ENCODE measurements around the gene ARHGAP11B.
"Not testable (repeated sequence)": the region's sequence is repeated elsewhere in the genome, so short reads cannot be mapped to it uniquely, and the experiment has no call there.

ARHGAP11B gene

GRCh38 chr15:30625436-30626193, at the start of gene ARHGAP11B:
TSS of gene ARHGAP11B (plus strand) at chr15:30626128.
- peak; percentile 96 for DNase-seq (ENCODE audit: extremely low spot score in 2 of 2)
- H3K4me1 ChIP-seq; H3K27me3 ChIP-seq; intact Hi-C loops (cut with DNase I); H3K9me3 ChIP-seq; H3K36me3 ChIP-seq: not testable (repeated sequence)
- TF ChIP-seq POLR2AphosphoS5 (IDR thresholded peaks at IDR 0.05; ENCODE audit: insufficient read depth in 1 of 2, low read depth in 1 of 2) = peak in 1 of 2 donors; percentile 88
- Histone ChIP-seq H3K4me3 (peak within 1 kb of the TSS; percentile 50 to 60), H3K27ac (peak within 1 kb of the TSS; percentile 85)

DNA sequence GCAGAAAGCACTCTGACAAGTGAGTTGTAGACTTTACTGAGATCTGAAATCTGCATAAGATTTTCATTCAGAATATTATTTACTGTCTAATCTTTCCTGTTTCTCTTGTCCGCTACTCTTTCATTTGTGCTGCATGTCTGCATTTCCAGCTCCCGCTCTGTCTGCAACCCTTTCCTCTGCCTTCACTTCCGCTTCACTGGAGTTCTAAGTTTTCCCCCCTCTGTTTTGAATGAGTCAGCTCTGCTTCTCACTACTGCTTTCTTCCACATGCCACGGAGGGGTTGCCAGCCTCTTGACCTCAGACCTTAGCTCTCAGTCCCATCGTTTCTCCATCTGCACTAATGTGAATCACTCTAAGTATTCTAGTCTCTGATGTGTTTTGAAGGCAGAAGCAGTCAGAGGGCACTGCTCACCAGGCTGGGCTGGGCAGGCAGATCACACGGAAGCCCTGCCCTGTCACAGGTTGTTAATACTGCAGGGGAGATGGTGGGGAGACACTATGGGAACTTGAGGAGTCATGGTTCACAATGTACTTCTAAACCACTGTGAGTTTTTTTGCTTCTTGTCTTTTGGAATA, 46.4 kb upstream of the ARHGAP11B start:
- H3K4me3 ChIP-seq; DNase-seq (ENCODE audit: extremely low spot score in 2 of 2); intact Hi-C loops (cut with DNase I); H3K27ac ChIP-seq; H3K9me3 ChIP-seq; H3K36me3 ChIP-seq; H3K4me1 ChIP-seq; H3K27me3 ChIP-seq: not testable (repeated sequence)

DNA sequence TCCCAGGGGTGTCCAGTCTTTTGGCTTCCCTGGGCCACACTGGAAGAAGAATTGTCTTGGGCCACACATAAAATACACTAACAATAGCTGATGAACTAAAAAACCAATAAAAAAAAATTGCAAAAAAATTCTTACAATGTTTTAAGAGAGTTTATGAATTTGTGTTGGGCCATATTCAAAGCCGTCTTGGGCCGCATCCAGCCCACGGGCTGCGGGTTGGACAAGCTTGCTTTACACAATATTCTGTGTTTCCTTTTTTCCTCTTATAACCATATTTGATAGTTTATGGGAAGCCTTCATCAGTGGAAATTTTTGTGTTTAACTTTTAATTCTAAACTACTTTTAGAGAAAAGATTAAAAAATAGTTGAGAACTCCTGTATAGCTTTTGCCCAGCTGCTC, 45.2 kb upstream of the ARHGAP11B start:
- H3K36me3 ChIP-seq; H3K4me3 ChIP-seq; H3K27ac ChIP-seq; H3K4me1 ChIP-seq; DNase-seq (ENCODE audit: extremely low spot score in 2 of 2); H3K9me3 ChIP-seq; H3K27me3 ChIP-seq; intact Hi-C loops (cut with DNase I): not testable (repeated sequence)

DNA sequence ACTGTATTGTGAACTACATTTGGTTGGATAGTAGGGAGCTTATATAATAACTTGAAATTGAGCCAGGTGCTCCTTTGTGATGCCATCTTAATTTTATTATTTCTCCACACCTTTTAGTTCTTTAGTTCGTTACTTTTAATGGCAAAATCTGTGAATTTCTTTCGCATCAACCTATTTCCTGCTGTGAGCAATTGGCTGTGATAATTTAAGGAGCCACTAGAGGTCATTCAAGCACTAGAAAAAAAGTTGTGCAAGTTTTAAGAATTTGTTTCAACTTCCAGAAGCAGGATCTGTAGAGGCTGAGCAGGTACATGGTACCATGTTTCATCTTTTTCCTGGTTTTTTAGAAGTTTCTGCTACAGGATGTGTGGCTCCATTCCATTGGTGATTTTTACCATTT, 27.0 kb upstream of the ARHGAP11B start:
- intact Hi-C loops (cut with DNase I); H3K4me1 ChIP-seq; H3K4me3 ChIP-seq; H3K36me3 ChIP-seq; DNase-seq (ENCODE audit: extremely low spot score in 2 of 2); H3K9me3 ChIP-seq; H3K27me3 ChIP-seq; H3K27ac ChIP-seq: not testable (repeated sequence)

- DNase-seq (ENCODE audit: extremely low spot score in 2 of 2); H3K9me3 ChIP-seq; H3K4me1 ChIP-seq; H3K4me3 ChIP-seq; H3K27me3 ChIP-seq; H3K27ac ChIP-seq; H3K36me3 ChIP-seq; intact Hi-C loops (cut with DNase I): not testable (repeated sequence)
These were observed 22.1 kb upstream of the ARHGAP11B start, which contains the start of gene GOLGA8H for GRCh38 chr15:30603796-30604195. TSS of gene GOLGA8H (plus strand) at chr15:30604028. CDS start at chr15:30604126, 98 bp downstream.

GRCh38 chr15:30612271-30612670, 13.7 kb upstream of the ARHGAP11B start:
- H3K27me3 ChIP-seq; H3K4me1 ChIP-seq; H3K36me3 ChIP-seq; intact Hi-C loops (cut with DNase I); DNase-seq (ENCODE audit: extremely low spot score in 2 of 2); H3K9me3 ChIP-seq; H3K4me3 ChIP-seq; H3K27ac ChIP-seq: not testable (repeated sequence)

DNA sequence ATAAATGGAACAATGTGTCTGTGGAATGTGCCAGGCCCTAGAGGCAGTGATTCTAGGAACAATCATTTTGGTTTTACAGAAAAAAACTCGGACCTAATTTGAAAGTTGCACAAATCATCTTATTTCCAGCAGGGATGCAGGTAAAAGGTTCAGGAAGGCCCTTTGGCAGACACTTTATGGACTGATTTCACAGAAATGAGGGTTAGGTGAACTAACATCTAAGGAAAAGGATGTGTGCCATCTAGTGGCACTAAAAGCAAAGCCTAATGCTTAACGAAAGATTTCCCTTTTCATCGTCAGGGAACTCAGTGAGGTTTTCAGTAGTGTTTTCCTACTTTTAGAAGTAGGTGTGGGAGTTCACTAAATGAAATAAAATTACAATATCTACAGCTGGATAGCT, 4.6 kb upstream of the ARHGAP11B start:
- DNase-seq (ENCODE audit: extremely low spot score in 2 of 2); H3K4me1 ChIP-seq; H3K27me3 ChIP-seq; H3K4me3 ChIP-seq; intact Hi-C loops (cut with DNase I); H3K9me3 ChIP-seq; H3K27ac ChIP-seq; H3K36me3 ChIP-seq: not testable (repeated sequence)

- Histone ChIP-seq H3K27ac (peak overlapping the region; percentile 85), H3K4me3 (peak overlapping the region; percentile 50 to 60)
- H3K9me3 ChIP-seq; intact Hi-C loops (cut with DNase I); H3K4me1 ChIP-seq; H3K27me3 ChIP-seq; H3K36me3 ChIP-seq; DNase-seq (ENCODE audit: extremely low spot score in 2 of 2): not testable (repeated sequence)
These were observed 252 bp downstream of the ARHGAP11B start for GRCh38 chr15:30626194-30626565.

DNA sequence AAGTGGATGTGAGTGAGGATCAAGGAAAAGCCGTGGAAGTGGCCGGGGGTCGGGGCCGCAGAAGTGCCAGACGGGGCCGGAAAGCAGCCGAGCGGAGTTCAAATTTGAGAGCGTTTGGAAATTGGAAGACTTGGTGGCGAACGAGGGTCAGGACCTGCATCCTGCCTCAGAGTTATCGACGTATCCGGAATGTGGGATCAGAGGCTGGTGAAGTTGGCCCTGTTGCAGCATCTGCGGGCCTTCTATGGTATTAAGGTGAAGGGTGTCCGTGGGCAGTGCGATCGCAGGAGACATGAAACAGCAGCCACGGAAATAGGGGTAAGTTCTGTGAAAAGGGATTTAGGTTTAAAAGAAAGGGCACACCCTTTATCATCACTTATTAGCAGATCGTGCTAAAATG, 704 bp downstream of the ARHGAP11B start:
- Histone ChIP-seq H3K4me3 (peak overlapping the region; percentile 50 to 60), H3K27ac (peak overlapping the region; percentile 85)
- H3K27me3 ChIP-seq; H3K9me3 ChIP-seq; H3K36me3 ChIP-seq; DNase-seq (ENCODE audit: extremely low spot score in 2 of 2); intact Hi-C loops (cut with DNase I); H3K4me1 ChIP-seq: not testable (repeated sequence)
